GM21786 (cell line): Measurements from ENCODE around the gene ZSCAN4.

ENCODE experiments used
- ATAC-seq: cut with Tn5 transposase; IDR thresholded peaks from one replicate; pipeline ENCODE4 v1.9.1; 2021; ENCODE audit not compliant: unreplicated experiment

The ZSCAN4 gene, protein sequence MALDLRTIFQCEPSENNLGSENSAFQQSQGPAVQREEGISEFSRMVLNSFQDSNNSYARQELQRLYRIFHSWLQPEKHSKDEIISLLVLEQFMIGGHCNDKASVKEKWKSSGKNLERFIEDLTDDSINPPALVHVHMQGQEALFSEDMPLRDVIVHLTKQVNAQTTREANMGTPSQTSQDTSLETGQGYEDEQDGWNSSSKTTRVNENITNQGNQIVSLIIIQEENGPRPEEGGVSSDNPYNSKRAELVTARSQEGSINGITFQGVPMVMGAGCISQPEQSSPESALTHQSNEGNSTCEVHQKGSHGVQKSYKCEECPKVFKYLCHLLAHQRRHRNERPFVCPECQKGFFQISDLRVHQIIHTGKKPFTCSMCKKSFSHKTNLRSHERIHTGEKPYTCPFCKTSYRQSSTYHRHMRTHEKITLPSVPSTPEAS

DNA sequence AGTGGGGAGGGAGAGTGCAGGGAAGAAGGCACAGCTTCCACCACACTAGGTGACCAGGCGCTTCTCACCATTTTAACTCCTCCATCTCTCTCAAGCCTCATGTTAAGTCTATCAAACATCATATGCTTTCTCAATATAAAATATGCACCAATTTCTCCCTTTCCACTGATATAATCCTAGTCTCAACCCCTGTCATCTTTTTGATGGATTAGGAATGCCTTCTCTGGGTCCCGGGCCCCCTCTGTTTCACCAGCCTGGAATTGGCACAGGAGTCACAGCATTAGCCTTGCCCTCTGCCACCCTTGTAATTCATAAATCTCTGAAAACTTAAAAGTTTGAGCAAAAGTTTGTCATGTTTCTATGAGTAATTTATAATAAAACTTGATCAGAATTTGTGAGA, at the start of gene ZSCAN4:
ZSCAN4 (plus strand) TSS at position 301 of the 400 bp plus-strand sequence. CDS start 7,211 bp downstream, outside the sequence.
- no peak for ATAC-seq

DNA sequence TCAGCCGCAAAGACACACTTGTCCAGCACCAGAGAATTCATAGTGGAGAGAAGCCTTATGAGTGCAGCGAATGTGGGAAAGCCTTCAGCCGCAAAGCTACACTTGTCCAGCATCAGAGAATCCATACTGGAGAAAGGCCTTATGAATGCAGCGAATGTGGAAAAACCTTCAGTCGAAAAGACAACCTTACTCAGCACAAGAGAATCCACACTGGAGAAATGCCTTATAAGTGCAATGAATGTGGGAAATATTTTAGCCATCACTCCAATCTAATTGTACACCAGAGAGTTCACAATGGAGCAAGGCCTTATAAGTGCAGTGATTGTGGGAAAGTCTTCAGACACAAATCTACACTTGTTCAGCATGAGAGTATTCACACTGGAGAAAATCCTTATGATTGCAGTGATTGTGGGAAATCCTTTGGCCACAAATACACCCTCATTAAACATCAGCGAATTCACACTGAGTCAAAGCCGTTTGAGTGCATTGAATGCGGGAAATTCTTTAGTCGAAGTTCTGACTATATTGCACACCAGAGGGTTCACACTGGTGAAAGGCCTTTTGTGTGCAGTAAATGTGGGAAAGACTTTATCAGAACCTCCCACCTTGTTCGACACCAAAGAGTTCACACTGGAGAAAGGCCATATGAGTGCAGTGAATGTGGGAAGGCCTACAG, 47.9 kb upstream of the ZSCAN4 start:
- ATAC-seq: no peak

DNA sequence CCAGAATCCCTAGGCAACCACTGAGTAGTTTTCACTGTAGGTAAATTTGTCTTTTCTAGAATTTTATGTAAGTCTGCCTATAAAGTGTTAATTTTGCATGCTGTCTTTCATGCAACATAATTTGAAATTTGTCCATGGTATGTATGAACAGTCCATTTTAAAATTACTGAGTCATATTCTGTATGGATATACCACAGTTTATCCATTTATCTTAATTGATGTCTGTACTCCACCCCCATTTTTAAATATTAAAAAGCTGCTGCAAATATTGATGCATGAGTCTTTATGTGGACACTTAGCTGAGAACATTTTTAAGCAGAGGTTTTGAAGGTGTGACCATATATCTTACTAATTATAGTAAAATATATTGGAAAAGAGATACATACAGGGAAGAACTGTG, 45.6 kb upstream of the ZSCAN4 start:
- no peak for ATAC-seq

DNA sequence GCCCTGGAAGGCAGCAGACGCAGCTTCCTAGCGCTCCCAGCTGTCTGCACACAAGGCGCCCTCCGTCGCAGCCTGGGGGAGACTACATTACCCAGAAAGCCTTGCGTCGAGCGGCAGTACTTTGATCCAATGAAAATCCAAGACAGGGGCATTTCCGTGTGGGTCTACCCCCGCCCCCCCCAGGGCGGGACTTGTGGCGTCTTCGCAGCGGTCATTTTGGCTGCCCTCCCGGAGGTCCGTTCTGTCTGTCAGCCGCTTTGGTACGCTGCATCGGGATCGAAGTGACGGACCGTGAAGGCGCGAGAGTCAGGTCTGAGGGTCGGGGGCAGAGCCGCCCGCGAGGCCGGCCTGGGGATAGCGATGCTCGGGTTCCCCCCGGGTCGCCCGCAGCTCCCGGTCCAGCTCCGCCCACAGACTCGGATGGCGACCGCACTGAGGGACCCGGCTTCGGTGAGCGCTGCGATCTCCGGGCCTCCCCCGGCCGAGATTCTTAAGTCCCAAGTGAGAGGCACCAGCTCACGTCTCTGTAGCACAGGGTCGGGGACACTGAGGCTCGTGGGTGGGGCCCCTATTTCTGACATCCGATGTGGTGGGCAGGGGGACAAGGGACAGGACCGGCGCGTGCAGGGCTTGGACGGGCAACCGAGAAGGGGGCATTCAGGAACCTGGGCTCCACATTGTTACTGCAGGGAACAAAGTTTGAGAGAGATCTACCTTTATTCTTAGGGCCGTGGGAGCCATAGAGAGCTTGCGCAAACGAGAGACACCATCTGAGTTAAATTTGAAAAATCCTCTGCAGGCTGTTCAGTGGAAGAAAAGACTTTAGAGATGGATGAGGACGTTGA, 35.5 kb upstream of the ZSCAN4 start, which contains the start of gene ZNF211:
ZNF211 (plus strand) TSS at position 182 of the 845 bp plus-strand sequence; CDS start at position 361, 179 bp downstream.
- ATAC-seq: peak; percentile 95

DNA sequence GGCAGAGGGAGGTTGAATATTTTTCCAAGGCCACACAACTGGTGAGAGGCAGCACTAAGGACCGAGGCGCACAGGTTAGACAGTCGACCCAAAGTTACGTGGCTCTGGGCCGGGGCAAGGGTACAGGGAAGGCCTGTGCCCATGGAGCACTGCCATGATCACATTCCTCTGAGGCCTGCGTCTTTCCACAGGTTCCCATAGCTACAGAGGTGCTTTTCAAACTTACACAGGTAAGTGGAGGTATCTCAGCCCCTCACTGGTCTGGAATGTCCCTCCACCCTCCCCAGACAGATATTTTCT, 35.0 kb upstream of the ZSCAN4 start:
- ATAC-seq: no peak

DNA sequence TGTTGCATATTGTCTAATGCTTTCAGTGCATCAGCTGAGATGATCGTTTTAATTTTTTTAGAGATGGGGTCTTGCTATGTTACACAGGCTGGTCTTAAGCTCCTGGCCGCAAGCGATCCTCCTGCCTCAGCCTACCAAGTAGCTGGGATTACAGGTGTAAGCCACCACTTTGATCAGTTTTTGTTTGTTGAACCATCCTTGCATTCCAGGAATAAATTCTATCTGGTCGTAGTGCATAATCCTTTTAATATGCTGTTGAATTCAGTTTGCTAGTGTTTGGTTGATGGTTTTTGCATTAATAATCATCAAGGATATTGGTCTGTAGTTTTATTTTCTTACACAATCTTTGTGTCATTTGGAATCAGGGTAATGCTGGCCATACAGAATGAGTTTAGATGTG, 31.4 kb upstream of the ZSCAN4 start:
- ATAC-seq: no peak

DNA sequence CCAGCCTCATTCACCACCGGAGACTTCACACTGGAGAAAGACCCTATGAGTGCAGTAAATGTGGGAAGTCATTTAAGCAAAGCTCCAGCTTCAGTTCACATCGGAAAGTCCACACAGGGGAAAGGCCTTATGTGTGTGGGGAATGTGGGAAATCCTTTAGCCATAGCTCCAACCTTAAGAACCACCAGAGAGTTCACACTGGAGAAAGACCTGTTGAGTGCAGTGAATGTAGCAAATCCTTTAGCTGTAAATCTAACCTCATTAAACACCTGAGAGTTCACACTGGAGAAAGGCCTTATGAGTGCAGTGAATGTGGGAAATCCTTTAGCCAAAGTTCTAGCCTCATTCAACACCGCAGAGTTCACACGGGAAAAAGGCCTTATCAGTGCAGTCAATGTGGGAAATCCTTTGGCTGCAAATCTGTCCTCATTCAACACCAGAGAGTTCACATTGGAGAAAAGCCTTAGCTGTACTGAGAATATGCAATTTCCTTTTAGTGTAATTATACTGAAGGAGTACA, 27.0 kb upstream of the ZSCAN4 start:
- ATAC-seq: no peak

DNA sequence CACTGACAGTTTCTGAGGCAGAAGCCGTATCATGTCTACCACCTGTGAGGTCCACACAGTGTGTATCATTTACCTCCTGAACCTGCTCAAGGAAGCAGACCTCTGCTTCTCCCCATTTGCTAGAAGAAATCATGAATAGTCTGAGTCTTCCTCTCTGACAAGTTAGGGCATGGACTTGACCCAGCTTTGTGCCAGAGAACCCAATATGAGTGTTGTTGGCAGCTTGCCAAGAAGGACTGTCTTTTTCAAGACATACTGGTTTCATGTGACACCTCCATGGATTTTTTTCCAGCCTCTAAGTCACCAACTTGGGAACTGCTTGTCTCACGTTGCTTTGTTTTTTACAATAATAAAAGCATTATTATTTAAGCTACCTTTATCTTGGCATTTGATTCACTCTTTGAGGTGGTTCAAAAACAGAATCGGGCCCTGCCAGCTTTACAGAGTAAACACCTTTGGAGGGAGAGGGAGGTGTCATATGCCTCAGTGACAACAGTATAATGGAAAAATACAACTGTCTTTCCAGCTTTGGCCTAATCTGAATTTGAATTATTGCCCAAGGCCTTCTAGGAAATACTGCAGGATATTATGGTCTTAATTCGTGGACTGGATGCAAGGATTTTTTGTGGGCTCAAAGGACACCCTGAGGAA, 26.2 kb upstream of the ZSCAN4 start:
- no peak for ATAC-seq

DNA sequence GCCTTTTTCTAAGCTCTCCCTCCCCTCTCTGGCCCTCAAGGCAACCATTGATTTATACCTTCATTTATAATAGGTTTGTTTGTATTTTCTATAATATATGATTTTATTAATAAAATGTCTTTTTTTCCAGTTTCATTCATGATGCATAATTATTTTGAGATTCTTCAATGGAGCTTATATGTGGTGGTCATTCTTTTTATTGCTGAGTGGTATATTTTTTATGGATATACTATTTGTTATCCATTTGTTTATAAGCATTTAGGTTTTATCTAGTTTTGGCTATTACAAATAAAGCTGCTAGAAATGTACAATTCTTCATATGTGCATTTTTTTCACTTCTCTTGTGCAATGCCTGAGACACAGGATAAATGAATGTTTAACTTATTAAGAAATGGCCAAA, 25.0 kb upstream of the ZSCAN4 start:
- no peak for ATAC-seq

DNA sequence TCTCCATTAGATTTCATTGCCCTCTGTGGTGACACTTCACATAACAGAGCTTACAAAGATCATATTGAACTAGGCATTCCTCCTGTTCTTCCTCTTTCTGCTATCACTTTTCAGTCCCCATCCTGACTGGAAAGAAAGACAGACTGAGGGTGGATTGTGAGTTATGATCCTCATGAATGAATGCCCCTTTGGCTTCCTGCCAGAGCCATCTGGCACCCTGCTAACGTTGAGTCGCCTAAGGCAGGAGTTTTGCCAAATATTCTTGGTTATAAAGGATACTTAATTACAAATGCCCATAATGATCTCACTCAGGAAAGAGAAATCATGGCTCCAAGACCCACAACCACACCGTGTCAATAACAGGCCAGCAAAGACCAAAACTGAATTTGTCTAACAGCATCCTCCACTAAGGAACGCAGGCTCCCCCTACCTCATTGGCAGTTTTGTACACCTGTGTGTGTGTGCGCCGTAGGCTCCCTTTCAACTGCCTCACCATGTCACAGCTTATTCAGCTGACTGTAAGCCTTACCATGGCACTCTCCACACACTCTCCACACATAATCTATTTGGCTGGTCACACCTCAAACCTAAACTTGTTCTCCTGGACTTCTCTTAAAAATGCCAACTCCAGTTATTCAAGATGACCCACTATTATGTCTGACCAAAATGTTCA, 20.3 kb upstream of the ZSCAN4 start:
- ATAC-seq: no peak

DNA sequence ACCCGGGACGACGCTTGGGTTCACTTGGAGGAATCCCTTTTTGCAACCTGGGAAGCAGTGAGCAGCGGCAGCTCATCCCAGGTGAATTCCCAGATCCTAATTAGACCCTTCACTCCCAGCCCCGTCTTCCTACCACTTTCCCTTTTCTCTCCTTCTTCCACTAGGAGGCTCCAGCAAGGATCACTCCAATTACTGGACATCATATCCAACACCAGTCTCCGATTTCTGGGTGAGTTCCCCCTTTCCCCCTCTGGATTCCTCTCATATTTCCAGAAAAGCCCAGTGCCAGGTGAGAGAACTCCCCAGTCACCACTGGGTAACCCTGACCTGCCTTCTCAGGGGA, 17.1 kb upstream of the ZSCAN4 start:
- ATAC-seq: no peak

DNA sequence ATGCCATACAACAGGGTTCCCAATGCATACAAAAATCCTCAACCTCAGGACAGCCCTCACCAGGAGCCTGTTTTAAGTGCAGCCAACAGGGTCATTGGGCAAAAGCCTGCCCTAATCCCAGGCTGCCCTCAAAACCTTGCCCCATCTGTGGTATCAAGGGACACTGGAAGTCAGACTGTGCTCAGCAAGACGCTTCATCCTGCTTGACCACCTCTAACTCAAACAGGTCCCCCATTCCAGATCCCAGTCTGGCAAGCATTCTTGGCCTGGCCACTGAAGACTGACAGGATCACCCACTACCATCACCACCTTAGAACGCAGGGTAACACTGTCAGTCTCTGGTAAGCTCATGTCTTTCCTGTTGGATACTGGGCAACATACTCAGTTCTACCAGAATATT, 15.0 kb upstream of the ZSCAN4 start:
- no peak for ATAC-seq

DNA sequence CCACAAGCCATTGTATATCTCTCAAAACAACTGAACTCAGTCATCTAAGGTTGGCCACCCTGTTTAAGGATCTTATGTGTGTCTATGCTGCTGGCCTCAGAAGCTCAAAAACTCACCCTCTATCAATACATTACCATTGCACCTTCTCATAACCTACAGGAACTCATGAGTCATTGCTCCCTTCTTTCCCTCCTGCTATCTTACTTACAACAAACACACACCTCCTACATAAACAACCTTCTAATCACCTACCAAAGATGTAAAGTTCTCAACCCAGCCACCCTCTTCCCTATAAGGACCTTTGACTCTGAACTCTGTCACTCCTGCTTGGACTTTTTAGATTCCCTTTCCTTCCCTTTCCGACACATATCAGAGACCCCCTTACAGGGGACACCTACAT, 13.3 kb upstream of the ZSCAN4 start:
- no peak for ATAC-seq

DNA sequence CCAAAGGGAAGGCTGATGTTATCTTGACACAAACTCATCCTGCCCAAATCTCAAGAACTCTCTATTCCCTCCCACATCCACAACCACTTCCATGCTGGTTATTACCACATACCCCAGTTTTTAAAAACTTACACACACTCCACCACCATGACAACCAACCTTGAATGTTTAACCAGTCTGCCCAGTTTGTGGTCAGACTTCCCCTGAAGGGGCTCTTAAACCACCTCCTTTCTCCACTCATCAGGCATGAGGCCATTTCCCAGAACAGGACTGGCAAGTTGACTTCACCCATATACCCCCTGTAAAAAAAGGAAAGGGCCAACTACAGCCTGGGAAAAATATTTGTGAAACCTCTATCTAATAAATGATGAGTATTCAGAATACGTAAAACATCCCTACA, 12.4 kb upstream of the ZSCAN4 start:
- ATAC-seq: no peak

DNA sequence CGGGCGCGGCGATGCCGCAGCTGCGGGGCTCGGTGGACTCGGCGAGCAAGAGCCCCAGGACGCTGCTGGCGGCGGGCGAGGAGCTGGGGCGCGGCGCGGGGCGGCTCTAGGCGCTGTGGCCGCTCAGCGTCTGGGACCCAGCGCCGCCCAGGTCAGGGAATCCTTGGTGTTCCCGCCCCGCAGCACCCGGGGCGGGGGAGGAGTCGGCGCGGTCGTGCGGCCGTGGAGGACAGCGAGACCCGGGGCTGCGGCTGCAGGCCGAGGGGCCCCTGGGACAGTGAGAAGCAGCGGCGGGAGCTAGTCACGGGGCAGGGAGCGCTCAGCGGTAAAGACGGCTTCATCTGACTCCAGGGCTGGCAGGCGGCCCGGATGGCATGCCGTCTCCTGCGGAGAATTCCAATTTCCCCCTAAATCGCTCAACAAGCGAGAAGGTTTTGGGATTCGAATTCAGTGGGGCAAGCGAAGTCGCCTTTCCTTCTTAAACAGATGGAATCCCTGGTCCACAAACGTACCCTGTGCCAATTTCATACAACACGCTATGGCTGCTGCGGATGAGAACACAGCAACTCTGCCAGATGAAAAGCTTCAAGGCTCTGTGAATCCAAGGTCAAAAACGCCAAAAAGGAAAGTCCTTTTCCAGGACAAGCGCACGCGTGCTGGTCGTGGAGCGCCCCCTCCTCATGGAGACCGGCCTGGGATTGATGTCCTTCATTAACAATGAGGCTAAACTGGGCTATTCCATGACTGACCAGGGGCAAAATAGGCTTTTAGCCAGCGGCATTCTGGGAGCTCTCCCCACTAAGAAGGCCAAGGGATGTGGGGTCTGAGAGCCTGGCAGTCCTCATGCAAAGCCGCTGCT, 4.2 kb upstream of the ZSCAN4 start:
- no peak for ATAC-seq

DNA sequence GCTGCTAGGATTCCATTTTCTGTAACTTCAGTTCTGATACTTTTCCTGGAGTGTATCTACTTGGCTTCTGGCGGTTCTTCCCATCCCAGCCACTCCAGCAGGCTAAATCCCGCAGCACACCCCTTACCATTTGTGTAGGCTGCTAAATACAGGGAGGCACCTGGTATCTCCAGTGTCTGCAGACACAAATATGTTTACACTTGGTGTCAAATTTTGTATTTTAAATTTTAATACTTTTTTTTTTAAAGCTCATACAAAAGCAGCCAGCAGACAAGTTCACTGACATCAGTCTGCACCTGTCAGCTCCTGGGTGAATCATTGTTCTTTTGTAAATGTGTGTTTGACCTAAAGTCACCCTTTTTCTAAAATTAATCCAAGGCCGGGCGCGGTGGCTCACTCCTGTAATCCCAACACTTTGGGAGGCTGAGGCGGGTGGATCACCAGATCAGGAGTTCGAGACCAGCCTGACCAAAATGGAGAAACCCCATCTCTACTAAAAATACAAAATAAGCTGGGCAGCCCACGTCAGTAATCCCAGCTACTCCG, 3.4 kb upstream of the ZSCAN4 start:
- no peak for ATAC-seq

DNA sequence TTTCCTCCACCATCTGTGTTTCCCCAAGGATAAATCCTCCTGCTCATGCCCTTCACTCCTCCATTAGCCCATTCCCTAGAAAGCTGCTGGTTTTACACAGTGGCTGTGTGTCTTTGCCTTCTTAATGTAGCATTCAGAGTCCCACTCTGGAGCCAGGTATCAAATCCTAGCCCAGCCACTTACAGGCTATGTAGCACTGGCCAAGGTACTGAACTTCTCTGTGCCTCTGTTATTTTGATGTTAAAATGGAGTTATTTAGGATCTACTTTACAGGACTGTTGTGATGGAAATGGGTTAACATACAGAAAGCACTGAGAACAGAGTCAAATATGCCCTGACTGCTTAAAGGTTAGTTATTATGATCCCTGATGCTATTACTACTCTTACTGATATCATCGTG, 1.5 kb upstream of the ZSCAN4 start:
- no peak for ATAC-seq

DNA sequence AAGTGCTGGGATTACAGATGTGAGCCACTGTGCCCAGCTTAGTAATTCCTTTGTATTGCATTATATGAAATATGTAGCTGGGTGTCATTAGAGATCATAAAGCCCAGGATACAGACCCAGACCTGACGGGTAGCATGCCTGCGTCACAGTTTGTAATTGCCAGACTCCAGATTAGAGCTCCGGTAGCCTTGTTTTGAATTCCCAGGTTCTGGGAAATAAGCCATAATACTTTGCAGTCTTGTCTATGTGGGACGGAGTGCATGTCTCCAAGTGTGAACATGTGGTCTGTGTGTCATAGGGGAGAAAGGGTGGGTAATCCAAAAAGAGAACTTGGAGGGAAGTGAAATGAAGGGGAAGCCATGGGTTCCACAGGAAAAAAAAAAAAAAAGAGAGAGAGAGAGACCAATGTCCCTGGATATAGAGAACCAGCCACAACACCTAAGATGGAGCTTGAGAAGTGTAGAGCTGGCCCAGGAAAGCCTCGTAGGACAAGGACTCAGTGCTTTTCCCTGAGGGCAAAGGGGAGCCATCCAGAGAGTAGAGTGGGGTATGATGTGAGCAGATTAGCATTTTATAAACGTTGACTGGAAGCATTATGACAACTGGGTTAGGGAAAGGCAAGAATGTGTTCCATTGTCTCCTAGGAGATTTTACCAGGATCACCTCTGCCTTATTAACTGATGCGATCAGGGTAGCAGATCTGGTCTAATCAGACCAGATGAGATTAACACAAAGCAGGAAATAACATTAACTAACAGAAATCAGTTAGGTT, 2.6 kb downstream of the ZSCAN4 start:
- no peak for ATAC-seq

DNA sequence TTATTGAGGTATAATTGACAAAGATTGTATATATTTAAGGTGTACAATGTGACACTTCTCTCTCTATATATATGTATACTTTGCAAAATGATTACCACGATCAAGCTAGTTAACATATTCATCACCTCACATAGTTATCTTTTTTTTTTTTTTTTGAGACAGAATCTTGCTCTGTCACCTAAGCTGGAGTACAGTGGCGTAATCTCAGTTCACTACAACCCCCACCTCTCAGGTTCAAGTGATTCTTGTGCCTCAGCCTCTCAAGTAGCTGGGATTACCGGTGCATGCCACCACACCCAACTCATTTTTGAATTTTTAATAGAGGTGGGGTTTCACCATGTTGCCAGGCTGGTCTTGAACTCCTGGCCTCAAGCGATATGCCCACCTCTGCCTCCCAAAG, 3.7 kb downstream of the ZSCAN4 start:
- ATAC-seq: no peak
